H1 (cell line): ENCODE results near the gene ME3. TPM values are rescaled to one million over a fixed set of nuclear protein-coding genes. Genes with fewer than 3 reads are reported as not detected.

Experiments used
- CTCF ChIA-PET: fragments of 300-600 bp; sonication (Branson Sonifier 250); formaldehyde crosslinking; loops from one replicate; lab custom pipeline; 2021; ENCODE audit not compliant: partially characterized antibody; lab: Charles Lee
- POLR2A ChIA-PET: fragments of 300-600 bp; sonication (Branson Sonifier 250); formaldehyde crosslinking; loops from one replicate; lab custom pipeline; 2021; ENCODE audit warnings: inconsistent platforms; ENCODE audit not compliant: partially characterized antibody; lab: Charles Lee
- DNase-seq, 2 experiments: peaks; one replicate each; pipeline versions ENCODE4 v3.0.0 to v3.0.0-alpha.2; 2010 to 2022; ENCODE audit warnings: low spot score in 2 of 2, low read depth in 1 of 2, mixed read lengths in 1 of 2
- FAIRE-seq: peaks from 2 replicates; lab custom pipeline; 2011; peaks lifted over from hg19 to GRCh38; lab: Jason Lieb, UNC
- H2AFZ ChIP-seq: 2 replicates; pipeline ENCODE4 v1.8.1; 2012; ENCODE audit warnings: low read length, inconsistent platforms
- H2AK5ac ChIP-seq: 2 replicates; pipeline ENCODE4 v1.6.1; 2013; ENCODE audit warnings: low read depth, low read length
- H2BK120ac ChIP-seq: replicated peaks from 2 replicates; pipeline ENCODE3; 2013; ENCODE audit warnings: low read depth, low read length, inconsistent platforms
- H2BK12ac ChIP-seq: 2 replicates; pipeline ENCODE4 v1.6.1; 2013; ENCODE audit warnings: low read depth, low read length
- H2BK15ac ChIP-seq: 2 replicates; pipeline ENCODE4 v1.6.1; 2013; ENCODE audit warnings: low read length
- H2BK20ac ChIP-seq: 2 replicates; pipeline ENCODE4 v1.6.1; 2013; ENCODE audit warnings: low read length
- H2BK5ac ChIP-seq: 2 replicates; pipeline ENCODE4 v1.6.1; 2013; ENCODE audit warnings: low read depth, low read length
- H3K14ac ChIP-seq: 2 replicates; pipeline ENCODE4 v1.6.1; 2013; ENCODE audit warnings: inconsistent platforms; ENCODE audit not compliant: insufficient read length
- H3K18ac ChIP-seq: 2 replicates; pipeline ENCODE4 v1.6.1; 2013; ENCODE audit warnings: low read length; ENCODE audit errors: extremely low read depth
- H3K23ac ChIP-seq: 2 replicates; pipeline ENCODE4 v1.6.1; 2013; ENCODE audit warnings: inconsistent platforms; ENCODE audit not compliant: insufficient read length
- H3K23me2 ChIP-seq: 2 replicates; pipeline ENCODE4 v1.6.1; 2013; ENCODE audit warnings: low read depth, low read length
- H3K27ac ChIP-seq: 2 replicates; pipeline ENCODE4 v1.6.1; 2011; ENCODE audit warnings: low read depth, low read length, inconsistent platforms
- H3K27me3 ChIP-seq, 4 experiments: replicated peaks in 1 of 4; 1 replicate in 1 of 4; 2 replicates in 3 of 4; pipeline versions ENCODE4 v1.6.1 to v1.8.1; 2011 to 2013; ENCODE audit warnings: low read length in 3 of 4, mild to moderate bottlenecking in 3 of 4, inconsistent platforms in 2 of 4, mixed read lengths in 2 of 4, moderate library complexity in 1 of 4; ENCODE audit not compliant: control insufficient read depth in 3 of 4, insufficient read depth in 3 of 4; ENCODE audit errors: extremely low read depth in 1 of 4
- H3K36me3 ChIP-seq, 4 experiments: 2 replicates each; pipeline versions ENCODE4 v1.6.1 to v1.8.1; 2011 to 2013; ENCODE audit warnings: mild to moderate bottlenecking in 4 of 4, low read length in 3 of 4, moderate library complexity in 2 of 4, control low read depth in 1 of 4, inconsistent platforms in 1 of 4; ENCODE audit not compliant: insufficient read depth in 4 of 4, control insufficient read depth in 2 of 4
- H3K4ac ChIP-seq: replicated peaks from 2 replicates; pipeline ENCODE3; 2013; ENCODE audit warnings: low read length, low read depth, mixed read lengths, inconsistent platforms; ENCODE audit not compliant: insufficient read length
- H3K4me1 ChIP-seq, 4 experiments: replicated peaks in 1 of 4; 1 replicate in 1 of 4; 2 replicates in 3 of 4; pipeline versions ENCODE4 v1.6.1 to v1.8.1; 2011 to 2013; ENCODE audit warnings: low read length in 3 of 4, inconsistent platforms in 2 of 4, mixed read lengths in 1 of 4; ENCODE audit not compliant: insufficient read depth in 4 of 4, control insufficient read depth in 3 of 4
- H3K4me2 ChIP-seq, 2 experiments: 2 replicates each; pipeline versions ENCODE4 v1.6.1 to v1.8.1; 2011 to 2013; ENCODE audit warnings: low read depth in 2 of 2, low read length in 2 of 2, control low read depth in 1 of 2, inconsistent platforms in 1 of 2, mild to moderate bottlenecking in 1 of 2; ENCODE audit not compliant: insufficient read depth in 1 of 2
- H3K4me3 ChIP-seq, 4 experiments: fragments of 200-600, 300-600 bp in 1 of 4; sonication (generic), shearing (Covaris generic), sonication (Bioruptor Twin) in 1 of 4; 2 replicates each; pipeline versions ENCODE4 v1.5.1 to v1.8.1; 2011 to 2016; ENCODE audit warnings: low read length in 4 of 4, low read depth in 3 of 4, control low read depth in 2 of 4, inconsistent platforms in 2 of 4, mild to moderate bottlenecking in 2 of 4, mixed read lengths in 1 of 4, moderate library complexity in 1 of 4; ENCODE audit not compliant: insufficient read depth in 2 of 4; ENCODE audit errors: extremely low read depth in 1 of 4
- H3K56ac ChIP-seq: replicated peaks from 2 replicates; pipeline ENCODE3; 2013; ENCODE audit warnings: low read depth, mild to moderate bottlenecking, mixed read lengths, low read length, inconsistent platforms; ENCODE audit not compliant: insufficient read length
- H3K79me1 ChIP-seq: 2 replicates; pipeline ENCODE4 v1.6.1; 2013; ENCODE audit warnings: low read depth, low read length, control low read depth
- H3K79me2 ChIP-seq, 2 experiments: 2 replicates each; pipeline versions ENCODE4 v1.6.1 to v1.8.1; 2012 to 2013; ENCODE audit warnings: low read length in 2 of 2, mild to moderate bottlenecking in 2 of 2, inconsistent platforms in 1 of 2; ENCODE audit not compliant: insufficient read depth in 2 of 2, control insufficient read depth in 1 of 2
- H3K9ac ChIP-seq, 4 experiments: replicated peaks in 1 of 4; 1 replicate in 1 of 4; 2 replicates in 3 of 4; pipeline versions ENCODE4 v1.6.1 to v1.8.1; 2011 to 2013; ENCODE audit warnings: low read depth in 3 of 4, low read length in 3 of 4, control low read depth in 2 of 4, mild to moderate bottlenecking in 2 of 4, moderate library complexity in 2 of 4, inconsistent platforms in 1 of 4; ENCODE audit errors: extremely low read depth in 1 of 4
- H3K9me3 ChIP-seq, 2 experiments: 2 replicates each; pipeline versions ENCODE4 v1.6.1 to v1.8.1; 2012 to 2013; ENCODE audit warnings: mild to moderate bottlenecking in 2 of 2, moderate library complexity in 2 of 2, control low read depth in 1 of 2, inconsistent platforms in 1 of 2, low read depth in 1 of 2, low read length in 1 of 2, mixed read lengths in 1 of 2; ENCODE audit not compliant: insufficient read depth in 2 of 2
- H4K20me1 ChIP-seq, 2 experiments: replicated peaks in 1 of 2; 2 replicates each; pipeline versions ENCODE3 to v1.8.1; 2011 to 2013; ENCODE audit warnings: inconsistent platforms in 2 of 2, low read length in 2 of 2, mild to moderate bottlenecking in 1 of 2; ENCODE audit not compliant: insufficient read depth in 2 of 2, control insufficient read depth in 1 of 2
- H4K5ac ChIP-seq: 2 replicates; pipeline ENCODE4 v1.6.1; 2013; ENCODE audit warnings: low read length, low read depth, mixed read lengths, inconsistent platforms; ENCODE audit not compliant: insufficient read length
- H4K8ac ChIP-seq: 2 replicates; pipeline ENCODE4 v1.8.0; 2013; ENCODE audit warnings: mild to moderate bottlenecking, moderate library complexity, low read length, inconsistent platforms; ENCODE audit not compliant: insufficient read depth; ENCODE audit errors: extremely low read depth
- H4K91ac ChIP-seq: replicated peaks from 2 replicates; pipeline ENCODE3; 2013; ENCODE audit warnings: low read length, mixed read lengths, inconsistent platforms; ENCODE audit not compliant: insufficient read length
- TAF7 ChIP-seq: optimal IDR thresholded peaks from 2 replicates; pipeline ENCODE3; 2011; ENCODE audit warnings: low read depth, mild to moderate bottlenecking, inconsistent platforms, low read length, moderate library complexity, borderline replicate concordance
- TBP ChIP-seq: IDR thresholded peaks from 2 replicates; pipeline ENCODE4 v1.6.1; 2011; ENCODE audit warnings: low read depth, low read length, improper control_type of control experiment
- YY1 ChIP-seq: IDR thresholded peaks from 2 replicates; pipeline ENCODE4 v1.6.1; 2011; ENCODE audit warnings: low read depth, mild to moderate bottlenecking, low read length
- WGBS, 2 experiments: shearing (Covaris generic) in 1 of 2; methylation state at CpG; one replicate each; pipeline versions ENCODE4 v1.1.6 to v1.1.7; 2013 to 2015; ENCODE audit warnings: low lambda C conversion rate in 2 of 2, mixed read lengths in 2 of 2, inconsistent platforms in 1 of 2, low coverage in 1 of 2, missing lambda C conversion rate in 1 of 2; ENCODE audit not compliant: insufficient replicate concordance in 2 of 2, insufficient coverage in 1 of 2, insufficient read length in 1 of 2; ENCODE audit errors: extremely low coverage in 1 of 2, missing lambda C conversion rate in 1 of 2; 5-methylcytosine and 5-hydroxymethylcytosine counted together
- polyA plus RNA-seq, 7 experiments: library from polyadenylated mRNA; depleted of rRNA in 3 of 7; stranded (reverse) in 5 of 7; unstranded in 2 of 7; fragments of >200 nt in 5 of 7; fragments of 200-250 nt in 2 of 7; gene quantifications; 1 replicate in 5 of 7; 2 replicates in 1 of 7; 4 replicates in 1 of 7; pipeline versions ENCODE4 v1.2.1 to v1.2.3, GENCODE V29; 2011 to 2013; ENCODE audit warnings: missing spikeins in 2 of 7, mixed read lengths in 2 of 7
- total RNA-seq: library from RNA; stranded (reverse); fragmentation: NEBNext Ultra II Directional; extraction: Animal tissue kit (Norgen Biotek cat#: 25700); gene quantifications from 2 replicates; pipeline ENCODE4 v1.2.1, GENCODE V29; 2021
- TF ChIP-seq, protein P1 (sequence below): IDR thresholded peaks from 2 replicates; pipeline ENCODE4 v1.6.1; 2011; ENCODE audit warnings: low read length, improper control_type of control experiment

Gene ME3
- total and polyA plus RNA-seq, 2 of the 8 experiments (the other 6 are each of a cell fraction or from before 2014, with no cell fraction given): 1.5 to 2.8 TPM

- Histone ChIP-seq H2BK15ac (no peak overlapping the region), H3K4ac (no peak overlapping the region), H3K4me2 (no peak overlapping the region), H4K91ac (no peak overlapping the region), H3K18ac (no peak overlapping the region), H2AK5ac (no peak overlapping the region), H4K20me1 (no peaks in the 10 kb centered on the region), H3K9me3 (no peaks in the 10 kb centered on the region), H3K9ac (no peak overlapping the region), H3K36me3 (no peaks in the 10 kb centered on the region), H2BK5ac (no peak overlapping the region), H3K14ac (no peak overlapping the region), H3K79me2 (no peaks in the 10 kb centered on the region), H4K5ac (no peak overlapping the region), H4K8ac (no peak overlapping the region), H3K23ac (no peak overlapping the region), H2BK12ac (no peak overlapping the region), H3K56ac (no peak overlapping the region), H2AFZ (no peak overlapping the region), H3K27me3 (no peaks in the 10 kb centered on the region), H3K79me1 (no peaks in the 10 kb centered on the region), H2BK20ac (no peak overlapping the region), H2BK120ac (no peak overlapping the region), H3K4me3 (no peak overlapping the region), H3K27ac (no peak overlapping the region), H3K23me2 (no peaks in the 10 kb centered on the region; the same call in 1 of the 2 replicates), H3K4me1 (no peaks in the 10 kb centered on the region; a peak in 1 of 7 replicates)
- POLR2A ChIA-PET: no interaction called here
- TF ChIP-seq, protein P1, sequence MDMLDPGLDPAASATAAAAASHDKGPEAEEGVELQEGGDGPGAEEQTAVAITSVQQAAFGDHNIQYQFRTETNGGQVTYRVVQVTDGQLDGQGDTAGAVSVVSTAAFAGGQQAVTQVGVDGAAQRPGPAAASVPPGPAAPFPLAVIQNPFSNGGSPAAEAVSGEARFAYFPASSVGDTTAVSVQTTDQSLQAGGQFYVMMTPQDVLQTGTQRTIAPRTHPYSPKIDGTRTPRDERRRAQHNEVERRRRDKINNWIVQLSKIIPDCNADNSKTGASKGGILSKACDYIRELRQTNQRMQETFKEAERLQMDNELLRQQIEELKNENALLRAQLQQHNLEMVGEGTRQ: no peak
- TF ChIP-seq TBP (no peak), TAF7 (no peak), YY1 (no peak)
- CTCF ChIA-PET: interaction anchor here (1.0 to 3.7 kb wide), 4 partner anchors 10 to 52 kb away, joined by 3 to 22 read pairs (median 6); no protein-coding TSS in a partner anchor
- no peak for DNase-seq
- WGBS, 2 experiments: 92% methylated on average over 7 of the region's 7 CpGs; no CpG with 5 or more reads in 1 of the 2 experiments
- no peak for FAIRE-seq
These were observed 43.2 kb downstream of the ME3 start for GRCh38 chr11:86629045-86629706.
